Measurements from ENCODE around the gene TCEAL5.

Gene TCEAL5

DNA sequence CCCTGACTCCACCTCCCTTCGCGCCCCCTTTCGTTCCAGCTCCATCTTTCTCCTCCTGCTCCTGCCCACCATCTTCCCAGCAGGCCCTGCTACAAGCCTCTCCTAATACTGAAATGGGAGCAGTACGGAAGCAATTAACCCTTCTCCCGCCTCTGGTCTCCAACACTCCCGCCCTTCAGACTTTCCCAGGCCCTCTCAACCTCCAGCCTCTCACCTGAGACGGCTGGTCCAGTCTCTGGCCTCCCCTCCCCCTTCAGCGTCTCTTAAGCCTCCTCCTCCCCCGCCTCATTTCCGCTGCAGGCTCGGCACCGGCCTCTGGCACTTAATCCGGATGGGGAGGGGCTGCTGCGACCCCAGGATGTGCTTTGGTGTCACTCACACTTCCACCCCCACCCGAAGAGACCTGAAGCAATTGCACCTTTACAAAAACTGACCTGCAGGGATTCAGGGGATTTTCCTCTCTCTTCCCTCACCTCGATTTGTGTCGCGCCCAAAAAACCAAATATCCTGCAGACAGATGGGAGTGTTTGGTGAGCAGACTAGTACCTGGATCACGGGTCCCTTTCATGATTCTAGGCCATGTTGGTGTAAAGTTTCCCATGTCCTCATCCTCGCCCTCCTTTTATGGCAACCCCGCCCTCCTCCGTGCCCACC, 22.3 kb downstream of the TCEAL5 start:
- DNase-seq (ENCODE audit: extremely low spot score): peak; percentile 43
- ChIA-PET POLR2A (interaction anchor here (0.6 to 3.0 kb wide), 21 partner anchors 10 to 233 kb away, joined by 3 to 18 read pairs (median 5); partner anchors contain the start of genes BEX3, BEX4 and TCEAL9), CTCF (interaction anchor here (0.9 kb wide), 2 partner anchors 210 to 303 kb away, joined by 3 to 6 read pairs; no protein-coding TSS in a partner anchor)
- TF ChIP-seq FOXM1 (IDR thresholded peaks at IDR 0.05; ENCODE audit: borderline replicate concordance): no peak
- TF ChIP-seq, protein P1, sequence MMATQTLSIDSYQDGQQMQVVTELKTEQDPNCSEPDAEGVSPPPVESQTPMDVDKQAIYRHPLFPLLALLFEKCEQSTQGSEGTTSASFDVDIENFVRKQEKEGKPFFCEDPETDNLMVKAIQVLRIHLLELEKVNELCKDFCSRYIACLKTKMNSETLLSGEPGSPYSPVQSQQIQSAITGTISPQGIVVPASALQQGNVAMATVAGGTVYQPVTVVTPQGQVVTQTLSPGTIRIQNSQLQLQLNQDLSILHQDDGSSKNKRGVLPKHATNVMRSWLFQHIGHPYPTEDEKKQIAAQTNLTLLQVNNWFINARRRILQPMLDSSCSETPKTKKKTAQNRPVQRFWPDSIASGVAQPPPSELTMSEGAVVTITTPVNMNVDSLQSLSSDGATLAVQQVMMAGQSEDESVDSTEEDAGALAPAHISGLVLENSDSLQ (IDR thresholded peaks at IDR 0.05): peak; percentile 75

DNA sequence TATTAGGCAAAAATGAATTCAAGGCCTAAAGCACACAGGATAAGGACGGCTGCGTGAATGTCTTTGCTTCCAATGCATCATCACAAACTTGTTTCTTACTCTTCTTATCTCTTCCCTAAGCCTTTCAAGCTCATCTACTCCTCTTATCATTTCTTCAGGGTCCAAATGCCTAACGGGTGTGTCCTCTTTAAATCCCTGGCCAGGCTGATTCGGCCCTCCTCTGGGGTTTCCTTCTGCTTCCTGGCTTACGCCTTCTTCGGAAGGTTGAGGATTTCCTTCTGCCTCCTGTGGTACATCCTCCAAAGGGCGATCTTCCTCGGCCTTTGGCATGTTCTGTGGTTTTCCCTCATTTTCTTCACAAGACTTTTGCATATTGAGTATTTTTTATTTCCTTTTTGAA, 22.9 kb downstream of the TCEAL5 start:
- TF ChIP-seq TARDBP (IDR thresholded peaks at IDR 0.05): no peak
- TF ChIP-seq L3MBTL2 (conservative IDR thresholded peaks at IDR 0.05): no peak
- no peak for TF ChIP-seq NFRKB (IDR thresholded peaks at IDR 0.05)
- TF ChIP-seq FOXK2 (IDR thresholded peaks at IDR 0.05): no peak
- no peak for TF ChIP-seq HDGF (IDR thresholded peaks at IDR 0.05; ENCODE audit: borderline replicate concordance)
- TF ChIP-seq BHLHE40 (IDR thresholded peaks at IDR 0.05; ENCODE audit: borderline replicate concordance): no peak
- TF ChIP-seq ZNF384 (IDR thresholded peaks at IDR 0.05): no peak
- no peak for TF ChIP-seq ARNT (IDR thresholded peaks at IDR 0.05)
- no peak for TF ChIP-seq SP1 (IDR thresholded peaks at IDR 0.05)
- no peak for TF ChIP-seq LEF1 (IDR thresholded peaks at IDR 0.05; ENCODE audit: borderline replicate concordance)
- TF ChIP-seq, protein P1 (IDR thresholded peaks at IDR 0.05): no peak
- TF ChIP-seq FOXA1 (IDR thresholded peaks at IDR 0.05): no peak
- no peak for TF ChIP-seq ELF4 (IDR thresholded peaks at IDR 0.05)
- no peak for TF ChIP-seq CTBP1 (IDR thresholded peaks at IDR 0.05; ENCODE audit: borderline replicate concordance)
- DNase-seq (ENCODE audit: extremely low spot score): no peak
- POLR2A ChIA-PET: interaction anchor here (0.6 to 3.0 kb wide), 7 partner anchors 17 to 211 kb away, joined by 3 to 18 read pairs (median 4); no protein-coding TSS in a partner anchor
- CTCF ChIA-PET: interaction anchor here (0.9 kb wide), 1 partner anchor 210 kb away, joined by 6 read pairs; no protein-coding TSS in a partner anchor

DNA sequence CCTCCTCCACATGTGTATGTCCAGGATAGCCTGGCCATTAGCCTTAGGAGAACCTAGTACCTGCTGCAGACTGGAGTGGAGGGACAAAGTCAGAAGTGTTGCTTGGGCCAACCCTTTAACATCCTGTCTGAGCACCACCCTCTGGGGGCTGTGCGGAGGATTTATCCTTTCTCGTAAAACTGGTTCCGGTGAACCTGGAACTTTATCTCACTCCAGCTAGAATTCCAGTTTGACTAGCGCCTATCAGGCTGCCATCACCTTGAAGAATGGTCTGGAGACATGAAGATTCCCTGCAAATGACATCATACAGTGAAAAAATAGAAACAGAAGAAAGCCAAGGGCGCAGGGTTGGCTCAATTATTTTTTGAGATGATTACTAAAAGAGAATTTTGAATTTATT, 25.6 kb downstream of the TCEAL5 start:
- TF ChIP-seq FOXM1 (IDR thresholded peaks at IDR 0.05; ENCODE audit: borderline replicate concordance): no peak
- TF ChIP-seq SUZ12 (IDR thresholded peaks at IDR 0.05): no peak
- TF ChIP-seq BHLHE40 (IDR thresholded peaks at IDR 0.05; ENCODE audit: borderline replicate concordance): no peak
- TF ChIP-seq SP1 (IDR thresholded peaks at IDR 0.05): no peak
- no peak for TF ChIP-seq ARNT (IDR thresholded peaks at IDR 0.05)
- ChIA-PET CTCF (no interaction called here), POLR2A (no interaction called here)
- DNase-seq (ENCODE audit: extremely low spot score): no peak

DNA sequence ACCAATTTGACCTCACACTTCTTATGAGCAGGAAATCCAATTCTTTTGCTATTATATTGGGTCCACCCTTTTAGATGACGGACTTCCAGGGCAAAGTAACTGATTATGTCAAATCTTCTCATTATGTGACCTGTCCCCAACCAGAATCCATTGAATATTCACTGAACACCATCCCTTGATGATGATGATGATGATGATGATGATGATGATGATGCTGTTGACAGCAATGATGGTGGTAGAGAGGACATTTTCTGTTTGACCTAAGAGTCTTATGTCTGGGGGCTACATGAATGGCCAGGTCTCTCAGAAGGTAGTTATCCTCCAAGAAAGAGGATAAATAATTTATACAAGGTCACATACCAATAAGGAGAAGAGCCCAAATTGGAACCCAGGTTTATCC, 26.7 kb downstream of the TCEAL5 start:
- ChIA-PET POLR2A (no interaction called here), CTCF (interaction anchor here (1.3 to 2.2 kb wide), 2 partner anchors 39 to 298 kb away, joined by 6 to 8 read pairs; no protein-coding TSS in a partner anchor)
- no peak for TF ChIP-seq CTBP1 (IDR thresholded peaks at IDR 0.05; ENCODE audit: borderline replicate concordance)
- no peak for TF ChIP-seq L3MBTL2 (conservative IDR thresholded peaks at IDR 0.05)
- TF ChIP-seq FOXM1 (IDR thresholded peaks at IDR 0.05; ENCODE audit: borderline replicate concordance): no peak
- no peak for TF ChIP-seq TARDBP (IDR thresholded peaks at IDR 0.05)
- no peak for TF ChIP-seq HDGF (IDR thresholded peaks at IDR 0.05; ENCODE audit: borderline replicate concordance)
- TF ChIP-seq SUZ12 (IDR thresholded peaks at IDR 0.05): no peak
- no peak for TF ChIP-seq BHLHE40 (IDR thresholded peaks at IDR 0.05; ENCODE audit: borderline replicate concordance)
- no peak for TF ChIP-seq SP1 (IDR thresholded peaks at IDR 0.05)
- TF ChIP-seq, protein P1 (IDR thresholded peaks at IDR 0.05): no peak
- no peak for TF ChIP-seq ZNF384 (IDR thresholded peaks at IDR 0.05)
- TF ChIP-seq LEF1 (IDR thresholded peaks at IDR 0.05; ENCODE audit: borderline replicate concordance): no peak
- TF ChIP-seq FOXA1 (IDR thresholded peaks at IDR 0.05): no peak
- TF ChIP-seq ARNT (IDR thresholded peaks at IDR 0.05): no peak
- TF ChIP-seq FOXK2 (IDR thresholded peaks at IDR 0.05): no peak
- no peak for DNase-seq (ENCODE audit: extremely low spot score)

DNA sequence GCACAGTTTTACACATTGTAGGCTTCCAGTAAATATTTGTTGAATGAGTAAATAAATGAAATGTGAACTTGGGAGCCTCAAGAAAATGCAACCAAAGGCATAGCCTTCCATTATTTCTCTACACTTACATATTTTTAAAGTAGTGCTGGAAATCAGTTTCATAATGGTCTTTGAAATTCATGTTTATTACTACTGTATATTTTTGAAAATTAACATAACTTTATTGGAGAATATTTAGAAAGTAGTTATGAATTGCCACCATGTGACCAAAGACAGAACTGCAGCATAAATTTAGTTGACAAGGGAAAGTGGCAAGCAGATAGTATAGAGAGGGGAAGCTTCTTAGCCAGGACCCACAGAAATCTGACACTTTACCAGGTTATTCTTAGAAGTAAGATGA, 28.0 kb downstream of the TCEAL5 start:
- DNase-seq (ENCODE audit: extremely low spot score): no peak
- ChIA-PET POLR2A (no interaction called here), CTCF (interaction anchor here (0.6 to 2.2 kb wide), 6 partner anchors 10 to 297 kb away, joined by 3 to 8 read pairs (median 6); no protein-coding TSS in a partner anchor)
- TF ChIP-seq ZNF384 (IDR thresholded peaks at IDR 0.05) (no peak), FOXM1 (IDR thresholded peaks at IDR 0.05; ENCODE audit: borderline replicate concordance) (no peak), TARDBP (IDR thresholded peaks at IDR 0.05) (no peak), ARNT (IDR thresholded peaks at IDR 0.05) (no peak), NFRKB (IDR thresholded peaks at IDR 0.05) (no peak), SP1 (IDR thresholded peaks at IDR 0.05) (no peak), ELF4 (IDR thresholded peaks at IDR 0.05) (no peak), FOXA1 (IDR thresholded peaks at IDR 0.05) (no peak), CTBP1 (IDR thresholded peaks at IDR 0.05; ENCODE audit: borderline replicate concordance) (no peak), HDGF (IDR thresholded peaks at IDR 0.05; ENCODE audit: borderline replicate concordance) (no peak), SUZ12 (IDR thresholded peaks at IDR 0.05) (no peak), BHLHE40 (IDR thresholded peaks at IDR 0.05; ENCODE audit: borderline replicate concordance) (no peak), LEF1 (IDR thresholded peaks at IDR 0.05; ENCODE audit: borderline replicate concordance) (no peak), FOXK2 (IDR thresholded peaks at IDR 0.05) (no peak), L3MBTL2 (conservative IDR thresholded peaks at IDR 0.05) (no peak)
- TF ChIP-seq, protein P1 (IDR thresholded peaks at IDR 0.05): no peak

Data from HEK293T (cell line).